ENCODE measurements around the gene PACS1.

PACS1 gene

DNA sequence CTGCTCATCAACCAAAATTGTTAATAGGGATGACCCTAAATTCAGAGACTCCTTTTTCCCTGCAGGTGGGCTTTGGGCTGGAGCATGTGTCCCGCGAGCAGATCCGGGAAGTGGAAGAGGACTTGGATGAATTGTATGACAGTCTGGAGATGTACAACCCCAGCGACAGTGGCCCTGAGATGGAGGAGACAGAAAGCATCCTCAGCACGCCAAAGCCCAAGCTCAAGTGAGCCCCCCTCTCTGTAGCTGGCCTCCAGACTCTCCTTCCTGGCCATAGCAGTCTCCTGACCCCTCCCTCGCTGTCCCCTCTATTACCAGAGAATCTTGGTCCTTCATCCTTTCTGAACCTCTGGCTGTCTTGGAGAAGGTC is 150.5 kb downstream of the PACS1 start:
- WGBS (ENCODE audit: extremely low coverage, insufficient coverage, low lambda C conversion rate) = no CpG with 5 or more reads among the region's 6 CpGs

DNA sequence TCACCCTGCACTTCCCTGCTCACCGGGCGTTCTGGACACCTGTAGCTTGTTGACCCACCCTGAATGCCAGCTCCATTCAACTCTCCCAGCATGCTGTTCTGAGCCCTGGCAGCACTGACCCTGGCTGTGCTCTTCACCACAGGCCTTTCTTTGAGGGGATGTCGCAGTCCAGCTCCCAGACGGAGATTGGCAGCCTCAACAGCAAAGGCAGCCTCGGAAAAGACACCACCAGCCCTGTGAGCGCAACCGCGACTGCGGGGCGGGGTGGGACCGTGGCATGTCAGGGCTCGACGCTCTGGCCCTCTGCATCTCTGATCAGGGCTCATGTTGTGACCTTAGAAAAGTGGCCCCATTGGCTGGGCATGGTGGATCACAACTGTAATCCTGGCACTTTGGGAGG is 150.9 kb downstream of the PACS1 start:
- H3K56ac ChIP-seq (ENCODE audit: low read length) = no peak overlapping the region
- no peak overlapping the region for H3K9ac ChIP-seq (ENCODE audit: low read length)
- no peak overlapping the region for H3K27ac ChIP-seq (ENCODE audit: low read depth, low read length)
- peaks cover 17% of the 10 kb centered on the region for H3K36me3 ChIP-seq (ENCODE audit: control insufficient read depth, insufficient read depth, low read length)
- no peaks in the 10 kb centered on the region for H3K27me3 ChIP-seq (ENCODE audit: insufficient read depth, low read length, poor library complexity)
- no peak overlapping the region for H3K4ac ChIP-seq (ENCODE audit: low read depth, low read length)
- no peaks in the 10 kb centered on the region for H3K79me1 ChIP-seq (ENCODE audit: low read length)
- DNase-seq = no peak
- no peak overlapping the region for H3K23ac ChIP-seq (ENCODE audit: low read length)
- H3K4me3 ChIP-seq (ENCODE audit: low read length) = no peak overlapping the region
- H4K5ac ChIP-seq (ENCODE audit: low read length) = no peak overlapping the region
- no peaks in the 10 kb centered on the region for H3K4me1 ChIP-seq (ENCODE audit: control insufficient read depth, low read depth, low read length)
- H3K18ac ChIP-seq (ENCODE audit: low read length) = no peak overlapping the region
- H3K79me2 ChIP-seq (ENCODE audit: control insufficient read depth, insufficient read depth, low read length) = no peaks in the 10 kb centered on the region
- H2AK5ac ChIP-seq (ENCODE audit: low read length) = no peak overlapping the region
- no peak overlapping the region for H3K4me2 ChIP-seq (ENCODE audit: low read length)
- no peak overlapping the region for H2BK120ac ChIP-seq (ENCODE audit: low read depth, low read length)
- H2BK15ac ChIP-seq (replicated peaks; ENCODE audit: low read depth) = no peak overlapping the region
- WGBS (ENCODE audit: extremely low coverage, insufficient coverage, low lambda C conversion rate) = no CpG with 5 or more reads among the region's 13 CpGs
- H4K8ac ChIP-seq (ENCODE audit: low read depth, low read length) = no peak overlapping the region
- H2BK5ac ChIP-seq (ENCODE audit: low read length) = no peak overlapping the region

More for the DNA sequence above, 150.5 kb downstream of the PACS1 start:
- no peak overlapping the region for H4K8ac ChIP-seq (ENCODE audit: low read depth, low read length)
- H3K4me2 ChIP-seq (ENCODE audit: low read length) = no peak overlapping the region
- H2BK15ac ChIP-seq (replicated peaks; ENCODE audit: low read depth) = no peak overlapping the region
- H3K4ac ChIP-seq (ENCODE audit: low read depth, low read length) = no peak overlapping the region
- no peak overlapping the region for H3K9ac ChIP-seq (ENCODE audit: low read length)
- H3K27me3 ChIP-seq (ENCODE audit: insufficient read depth, low read length, poor library complexity) = no peaks in the 10 kb centered on the region
- peaks cover 17% of the 10 kb centered on the region for H3K36me3 ChIP-seq (ENCODE audit: control insufficient read depth, insufficient read depth, low read length)
- H3K79me1 ChIP-seq (ENCODE audit: low read length) = no peaks in the 10 kb centered on the region
- no peak for DNase-seq
- H2AK5ac ChIP-seq (ENCODE audit: low read length) = no peak overlapping the region
- H3K79me2 ChIP-seq (ENCODE audit: control insufficient read depth, insufficient read depth, low read length) = no peaks in the 10 kb centered on the region
- no peak overlapping the region for H2BK120ac ChIP-seq (ENCODE audit: low read depth, low read length)
- H3K4me1 ChIP-seq (ENCODE audit: control insufficient read depth, low read depth, low read length) = no peaks in the 10 kb centered on the region
- H3K56ac ChIP-seq (ENCODE audit: low read length) = no peak overlapping the region
- H2BK5ac ChIP-seq (ENCODE audit: low read length) = no peak overlapping the region
- no peak overlapping the region for H3K27ac ChIP-seq (ENCODE audit: low read depth, low read length)
- H3K4me3 ChIP-seq (ENCODE audit: low read length) = no peak overlapping the region
- H3K18ac ChIP-seq (ENCODE audit: low read length) = no peak overlapping the region
- H4K5ac ChIP-seq (ENCODE audit: low read length) = no peak overlapping the region
- no peak overlapping the region for H3K23ac ChIP-seq (ENCODE audit: low read length)

DNA sequence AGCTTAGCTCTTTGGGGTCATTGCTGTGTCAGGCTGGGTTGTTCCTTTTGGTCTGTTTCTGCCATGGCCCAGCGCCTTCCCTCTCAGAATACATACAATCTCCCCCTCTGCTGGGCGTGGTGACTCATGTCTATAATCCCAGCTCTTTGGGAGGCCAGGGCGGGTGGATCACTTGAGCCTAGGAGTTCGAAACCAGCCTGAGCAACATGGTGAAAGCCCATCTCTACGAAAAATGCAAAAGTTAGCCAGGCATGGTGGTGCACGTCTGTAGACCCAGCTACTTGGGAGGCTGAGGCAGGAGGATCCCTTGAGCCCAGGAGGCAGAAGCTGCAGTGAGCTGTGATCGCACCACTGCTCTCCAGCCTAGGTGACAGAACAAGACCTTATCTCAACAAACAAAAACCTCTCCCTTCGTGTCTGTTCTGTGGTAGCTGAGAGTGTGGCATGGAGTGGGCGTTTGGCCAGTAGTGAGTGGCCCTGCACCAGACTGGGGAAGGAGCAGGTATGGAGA is 151.7 kb downstream of the PACS1 start:
- Histone ChIP-seq H2BK5ac (ENCODE audit: low read length) (no peak overlapping the region), H3K4me1 (ENCODE audit: control insufficient read depth, low read depth, low read length) (no peaks in the 10 kb centered on the region), H3K79me2 (ENCODE audit: control insufficient read depth, insufficient read depth, low read length) (no peaks in the 10 kb centered on the region), H3K4me2 (ENCODE audit: low read length) (no peak overlapping the region), H3K79me1 (ENCODE audit: low read length) (no peaks in the 10 kb centered on the region), H3K4ac (ENCODE audit: low read depth, low read length) (no peak overlapping the region), H2BK15ac (replicated peaks; ENCODE audit: low read depth) (no peak overlapping the region), H3K4me3 (ENCODE audit: low read length) (no peak overlapping the region), H3K56ac (ENCODE audit: low read length) (no peak overlapping the region), H3K27me3 (ENCODE audit: insufficient read depth, low read length, poor library complexity) (no peaks in the 10 kb centered on the region), H3K9ac (ENCODE audit: low read length) (no peak overlapping the region), H2BK120ac (ENCODE audit: low read depth, low read length) (no peak overlapping the region), H3K27ac (ENCODE audit: low read depth, low read length) (no peak overlapping the region), H2AK5ac (ENCODE audit: low read length) (no peak overlapping the region), H4K5ac (ENCODE audit: low read length) (no peak overlapping the region), H4K8ac (ENCODE audit: low read depth, low read length) (no peak overlapping the region), H3K36me3 (ENCODE audit: control insufficient read depth, insufficient read depth, low read length) (peaks cover 17% of the 10 kb centered on the region), H3K23ac (ENCODE audit: low read length) (no peak overlapping the region), H3K18ac (ENCODE audit: low read length) (no peak overlapping the region)
- DNase-seq = peak; percentile 39
- no CpG with 5 or more reads among the region's 9 CpGs for WGBS (ENCODE audit: extremely low coverage, insufficient coverage, low lambda C conversion rate)

DNA sequence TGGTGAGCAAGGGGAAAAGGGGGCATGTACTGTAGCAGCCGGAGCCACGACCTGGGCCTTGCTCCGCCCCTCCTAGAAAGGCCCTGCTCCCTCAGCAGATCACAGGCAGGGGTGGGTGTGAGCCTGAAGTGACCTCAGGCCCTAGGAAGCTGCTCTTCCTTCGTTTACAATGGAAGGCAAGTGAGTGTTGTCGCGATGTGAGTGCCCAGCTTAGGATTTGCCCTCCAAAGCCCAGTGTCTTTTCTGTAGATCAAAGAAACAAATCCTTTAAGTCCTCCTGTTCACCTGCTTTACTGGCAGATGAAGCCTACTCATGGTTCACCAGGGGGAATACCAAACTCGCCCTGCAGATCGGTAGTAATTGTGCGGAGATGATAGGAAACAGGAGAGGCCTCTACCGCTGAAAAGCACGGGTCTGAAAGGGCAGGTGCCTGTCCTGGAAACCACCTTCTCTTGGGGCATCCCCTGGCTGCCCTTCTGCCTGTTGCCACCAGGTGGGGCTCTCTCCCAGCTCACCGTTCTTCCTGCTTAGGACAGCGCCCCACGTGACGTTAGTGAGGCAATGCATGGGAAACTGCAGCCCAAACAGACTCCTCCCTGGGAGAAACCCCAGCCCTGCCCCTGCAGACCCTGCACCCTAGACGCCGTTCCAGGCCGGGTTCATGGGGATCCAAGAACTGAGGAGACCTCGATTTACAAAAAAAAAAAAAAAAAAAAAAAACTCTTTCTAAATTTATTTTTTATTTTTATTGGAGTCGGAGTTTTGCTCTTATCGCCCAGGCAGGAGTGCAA is 152.5 kb downstream of the PACS1 start:
- H2BK5ac ChIP-seq (ENCODE audit: low read length) = no peak overlapping the region
- no peak overlapping the region for H2BK120ac ChIP-seq (ENCODE audit: low read depth, low read length)
- H3K23ac ChIP-seq (ENCODE audit: low read length) = no peak overlapping the region
- no peaks in the 10 kb centered on the region for H3K4me1 ChIP-seq (ENCODE audit: control insufficient read depth, low read depth, low read length)
- H3K4ac ChIP-seq (ENCODE audit: low read depth, low read length) = no peak overlapping the region
- H3K27me3 ChIP-seq (ENCODE audit: insufficient read depth, low read length, poor library complexity) = no peaks in the 10 kb centered on the region
- H3K18ac ChIP-seq (ENCODE audit: low read length) = no peak overlapping the region
- H3K27ac ChIP-seq (ENCODE audit: low read depth, low read length) = no peak overlapping the region
- peaks cover 17% of the 10 kb centered on the region for H3K36me3 ChIP-seq (ENCODE audit: control insufficient read depth, insufficient read depth, low read length)
- H3K79me1 ChIP-seq (ENCODE audit: low read length) = no peaks in the 10 kb centered on the region
- H2BK15ac ChIP-seq (replicated peaks; ENCODE audit: low read depth) = no peak overlapping the region
- no CpG with 5 or more reads among the region's 21 CpGs for WGBS (ENCODE audit: extremely low coverage, insufficient coverage, low lambda C conversion rate)
- H3K9ac ChIP-seq (ENCODE audit: low read length) = no peak overlapping the region
- H3K79me2 ChIP-seq (ENCODE audit: control insufficient read depth, insufficient read depth, low read length) = no peaks in the 10 kb centered on the region
- no peak overlapping the region for H4K8ac ChIP-seq (ENCODE audit: low read depth, low read length)
- H3K56ac ChIP-seq (ENCODE audit: low read length) = no peak overlapping the region
- no peak overlapping the region for H3K4me3 ChIP-seq (ENCODE audit: low read length)
- DNase-seq = peak; percentile 96
- H2AK5ac ChIP-seq (ENCODE audit: low read length) = no peak overlapping the region
- H3K4me2 ChIP-seq (ENCODE audit: low read length) = no peak overlapping the region
- H4K5ac ChIP-seq (ENCODE audit: low read length) = no peak overlapping the region

DNA sequence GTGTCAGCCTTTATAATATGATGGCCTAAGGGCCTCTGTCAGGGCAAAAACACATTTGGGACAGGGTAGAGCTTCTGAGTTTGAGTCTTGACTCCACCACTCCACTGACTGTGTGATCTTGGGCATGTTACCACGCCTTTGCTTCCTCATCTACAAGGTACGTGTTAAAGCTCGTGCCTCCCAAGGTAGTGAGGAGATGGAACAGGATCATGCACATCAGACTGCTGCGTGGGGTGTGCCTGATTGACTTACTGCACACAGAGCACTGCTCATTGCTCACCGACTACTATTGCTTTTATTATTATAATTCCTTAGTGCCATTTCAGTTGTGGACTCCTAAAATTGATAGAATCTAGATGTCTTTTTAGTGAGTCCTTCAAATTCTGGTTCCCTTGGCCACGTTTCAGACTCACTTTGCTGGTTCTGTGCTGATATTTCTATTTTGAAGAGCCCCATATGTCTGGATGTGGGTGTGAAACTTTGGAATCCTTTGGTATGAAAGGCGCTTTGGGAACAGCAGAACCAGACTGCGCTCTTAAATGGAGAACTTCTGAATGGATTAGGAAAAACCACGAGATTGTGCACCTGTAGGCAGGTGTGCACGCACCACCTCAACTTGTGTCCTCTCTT is 154.3 kb downstream of the PACS1 start:
- Histone ChIP-seq H3K23ac (ENCODE audit: low read length) (no peak overlapping the region), H3K79me2 (ENCODE audit: control insufficient read depth, insufficient read depth, low read length) (no peaks in the 10 kb centered on the region), H2BK15ac (replicated peaks; ENCODE audit: low read depth) (no peak overlapping the region), H3K4me3 (ENCODE audit: low read length) (no peak overlapping the region), H4K5ac (ENCODE audit: low read length) (no peak overlapping the region), H3K27me3 (ENCODE audit: insufficient read depth, low read length, poor library complexity) (no peaks in the 10 kb centered on the region), H2AK5ac (ENCODE audit: low read length) (no peak overlapping the region), H4K8ac (ENCODE audit: low read depth, low read length) (no peak overlapping the region), H3K4ac (ENCODE audit: low read depth, low read length) (no peak overlapping the region), H2BK120ac (ENCODE audit: low read depth, low read length) (no peak overlapping the region), H3K56ac (ENCODE audit: low read length) (no peak overlapping the region), H3K4me2 (ENCODE audit: low read length) (no peak overlapping the region), H3K4me1 (ENCODE audit: control insufficient read depth, low read depth, low read length) (no peaks in the 10 kb centered on the region), H2BK5ac (ENCODE audit: low read length) (no peak overlapping the region), H3K36me3 (ENCODE audit: control insufficient read depth, insufficient read depth, low read length) (peaks cover 8% of the 10 kb centered on the region), H3K9ac (ENCODE audit: low read length) (no peak overlapping the region), H3K27ac (ENCODE audit: low read depth, low read length) (no peak overlapping the region), H3K79me1 (ENCODE audit: low read length) (no peaks in the 10 kb centered on the region), H3K18ac (ENCODE audit: low read length) (no peak overlapping the region)
- no peak for DNase-seq
- WGBS (ENCODE audit: extremely low coverage, insufficient coverage, low lambda C conversion rate) = no CpG with 5 or more reads among the region's 10 CpGs

Measured in mesendoderm (in vitro differentiated cells).